ENCODE data around the gene SYNGR3. TPM values are rescaled to one million over a fixed set of nuclear protein-coding genes. Genes with fewer than 3 reads are reported as not detected.

Gene SYNGR3
- total and polyA plus RNA-seq, 2 donors (not counting 1 experiment from before 2014, with no cell fraction given), result 1.8 TPM

- no peak overlapping the region for H3K4me3 ChIP-seq (replicated peaks in 1 of 4; ENCODE audit: control extremely low read depth in 1 of 4, insufficient read depth in 1 of 4, low read depth in 3 of 4, low read length in 4 of 4)
- no peak overlapping the region for H3K9ac ChIP-seq (ENCODE audit: insufficient read depth, low read length)
- peaks cover 8% of the 10 kb centered on the region for H3K4me1 ChIP-seq (ENCODE audit: control insufficient read depth, extremely low read depth, insufficient read depth, low read length)
- H3K4me2 ChIP-seq (ENCODE audit: extremely low read depth, insufficient read depth, low read length), result no peak overlapping the region
- H3K27ac ChIP-seq (ENCODE audit: insufficient read depth, low read length), result peak overlapping the region; percentile 57
- no peaks in the 10 kb centered on the region for H3K9me3 ChIP-seq (ENCODE audit: control insufficient read depth, insufficient read depth, low read depth, low read length)
- peaks cover 35% of the 10 kb centered on the region for H3K36me3 ChIP-seq (ENCODE audit: control insufficient read depth, insufficient read depth, low read length)
- H3K79me2 ChIP-seq (ENCODE audit: control insufficient read depth, insufficient read depth, low read length), result peaks cover 4% of the 10 kb centered on the region
- peak in 1 of 2 donors; percentile 89 for DNase-seq (ENCODE audit: low read depth in 2 of 2)
- no peak overlapping the region for H2AFZ ChIP-seq (ENCODE audit: low read length)
- TF ChIP-seq EZH2 (IDR thresholded peaks at IDR 0.05; ENCODE audit: low read length, missing control alignments) (no peak), CTCF (conservative IDR thresholded peaks at IDR 0.05 in 1 of 2, IDR thresholded peaks at IDR 0.05 in 1 of 2; ENCODE audit: low read depth in 1 of 2, low read length in 2 of 2) (no peak)
- no peaks in the 10 kb centered on the region for H3K27me3 ChIP-seq (ENCODE audit: control insufficient read depth, insufficient read depth, low read length)
- H4K20me1 ChIP-seq (ENCODE audit: control insufficient read depth, extremely low read depth, insufficient read depth, low read length), result no peaks in the 10 kb centered on the region
These were observed 8.0 kb downstream of the SYNGR3 start for GRCh38 chr16:1997494-1998359.

- H3K9me3 ChIP-seq (ENCODE audit: control insufficient read depth, insufficient read depth, low read depth, low read length), result no peaks in the 10 kb centered on the region
- no peaks in the 10 kb centered on the region for H3K27me3 ChIP-seq (ENCODE audit: control insufficient read depth, insufficient read depth, low read length)
- no peak overlapping the region for H3K4me3 ChIP-seq (replicated peaks in 1 of 4; ENCODE audit: control extremely low read depth in 1 of 4, insufficient read depth in 1 of 4, low read depth in 3 of 4, low read length in 4 of 4)
- no peak for DNase-seq (ENCODE audit: low read depth in 2 of 2)
- no peak for TF ChIP-seq CTCF (conservative IDR thresholded peaks at IDR 0.05 in 1 of 2, IDR thresholded peaks at IDR 0.05 in 1 of 2; ENCODE audit: low read depth in 1 of 2, low read length in 2 of 2)
- no peak for TF ChIP-seq EZH2 (IDR thresholded peaks at IDR 0.05; ENCODE audit: low read length, missing control alignments)
- no peak overlapping the region for H2AFZ ChIP-seq (ENCODE audit: low read length)
- no peak overlapping the region for H3K9ac ChIP-seq (ENCODE audit: insufficient read depth, low read length)
- no peaks in the 10 kb centered on the region for H4K20me1 ChIP-seq (ENCODE audit: control insufficient read depth, extremely low read depth, insufficient read depth, low read length)
- H3K36me3 ChIP-seq (ENCODE audit: control insufficient read depth, insufficient read depth, low read length), result peaks cover 41% of the 10 kb centered on the region
- H3K4me2 ChIP-seq (ENCODE audit: extremely low read depth, insufficient read depth, low read length), result no peak overlapping the region
- H3K79me2 ChIP-seq (ENCODE audit: control insufficient read depth, insufficient read depth, low read length), result peaks cover 9% of the 10 kb centered on the region
- peaks cover 8% of the 10 kb centered on the region for H3K4me1 ChIP-seq (ENCODE audit: control insufficient read depth, extremely low read depth, insufficient read depth, low read length)
- peak overlapping the region; percentile 26 for H3K27ac ChIP-seq (ENCODE audit: insufficient read depth, low read length)
These were observed 8.6 kb downstream of the SYNGR3 start for GRCh38 chr16:1998360-1998835.

- Histone ChIP-seq H3K4me2 (ENCODE audit: extremely low read depth, insufficient read depth, low read length) (no peak overlapping the region), H2AFZ (ENCODE audit: low read length) (no peak overlapping the region), H4K20me1 (ENCODE audit: control insufficient read depth, extremely low read depth, insufficient read depth, low read length) (no peaks in the 10 kb centered on the region), H3K36me3 (ENCODE audit: control insufficient read depth, insufficient read depth, low read length) (peaks cover 42% of the 10 kb centered on the region), H3K27ac (ENCODE audit: insufficient read depth, low read length) (no peak overlapping the region), H3K4me3 (replicated peaks in 1 of 4; ENCODE audit: control extremely low read depth in 1 of 4, insufficient read depth in 1 of 4, low read depth in 3 of 4, low read length in 4 of 4) (no peak overlapping the region), H3K27me3 (ENCODE audit: control insufficient read depth, insufficient read depth, low read length) (no peaks in the 10 kb centered on the region), H3K9me3 (ENCODE audit: control insufficient read depth, insufficient read depth, low read depth, low read length) (no peaks in the 10 kb centered on the region), H3K4me1 (ENCODE audit: control insufficient read depth, extremely low read depth, insufficient read depth, low read length) (peaks cover 8% of the 10 kb centered on the region), H3K9ac (ENCODE audit: insufficient read depth, low read length) (no peak overlapping the region), H3K79me2 (ENCODE audit: control insufficient read depth, insufficient read depth, low read length) (peaks cover 15% of the 10 kb centered on the region)
- no peak for TF ChIP-seq EZH2 (IDR thresholded peaks at IDR 0.05; ENCODE audit: low read length, missing control alignments)
- TF ChIP-seq CTCF (conservative IDR thresholded peaks at IDR 0.05 in 1 of 2, IDR thresholded peaks at IDR 0.05 in 1 of 2; ENCODE audit: low read depth in 1 of 2, low read length in 2 of 2), result no peak
- DNase-seq (ENCODE audit: low read depth in 2 of 2), result no peak
These were observed 9.4 kb downstream of the SYNGR3 start for GRCh38 chr16:1998852-1999801.

All from fibroblast of lung (primary cell).